HG02852 (cell line): ENCODE data around the gene CAPS2.

Source experiments
- ATAC-seq: cut with Tn5 transposase; IDR thresholded peaks from one replicate; pipeline ENCODE4 v1.9.1; 2021; ENCODE audit warnings: mild to moderate bottlenecking, moderate library complexity; ENCODE audit not compliant: unreplicated experiment

The CAPS2 gene

GRCh38 chr12:75305412-75306332, 24.5 kb downstream of the CAPS2 start:
- ATAC-seq = no peak

- no peak for ATAC-seq
These were observed 27.3 kb downstream of the CAPS2 start for GRCh38 chr12:75302781-75303180.

- ATAC-seq = no peak
These were observed 27.9 kb downstream of the CAPS2 start for GRCh38 chr12:75302225-75302624.

- no peak for ATAC-seq
These were observed 35.3 kb downstream of the CAPS2 start for GRCh38 chr12:75294797-75295196.

- ATAC-seq = no peak
These were observed 35.8 kb downstream of the CAPS2 start for GRCh38 chr12:75294336-75294735.

GRCh38 chr12:75291014-75291413, 39.1 kb downstream of the CAPS2 start:
- ATAC-seq = no peak

- ATAC-seq = no peak
These were observed 40.4 kb downstream of the CAPS2 start for GRCh38 chr12:75289753-75290152.

- no peak for ATAC-seq
These were observed 41.3 kb downstream of the CAPS2 start for GRCh38 chr12:75288860-75289259.

GRCh38 chr12:75275702-75276101, 54.4 kb downstream of the CAPS2 start:
- ATAC-seq = no peak

GRCh38 chr12:75271576-75271975, 58.5 kb downstream of the CAPS2 start:
- no peak for ATAC-seq

GRCh38 chr12:75270157-75270556, 60.0 kb downstream of the CAPS2 start:
- ATAC-seq = peak; percentile 60

GRCh38 chr12:75269209-75269608, 60.9 kb downstream of the CAPS2 start:
- no peak for ATAC-seq

GRCh38 chr12:75260316-75260715, 69.8 kb downstream of the CAPS2 start:
- ATAC-seq = no peak

- no peak for ATAC-seq
These were observed 71.0 kb downstream of the CAPS2 start for GRCh38 chr12:75259143-75259542.

- ATAC-seq = no peak
These were observed 72.6 kb downstream of the CAPS2 start for GRCh38 chr12:75257510-75257909.

GRCh38 chr12:75245108-75245507, 85.0 kb downstream of the CAPS2 start:
- no peak for ATAC-seq

GRCh38 chr12:75239987-75240386, 90.1 kb downstream of the CAPS2 start:
- no peak for ATAC-seq

GRCh38 chr12:75236206-75236605, 93.9 kb downstream of the CAPS2 start:
- no peak for ATAC-seq

- ATAC-seq = no peak
These were observed 103.0 kb downstream of the CAPS2 start for GRCh38 chr12:75227132-75227531.
